Stomach smooth muscle (tissue), 2 donors: ENCODE measurements around the gene TMEM141.
"Not testable (repeated sequence)": the region's sequence is repeated elsewhere in the genome, so short reads cannot be mapped to it uniquely, and the experiment has no call there.

Experiments used
- H3K27ac ChIP-seq: one replicate; pipeline ENCODE4 v1.7.0; 2013; ENCODE audit warnings: mild to moderate bottlenecking, low read length, inconsistent platforms
- H3K27me3 ChIP-seq, 2 donors: one replicate each; pipeline ENCODE4 v1.7.0; 2013; ENCODE audit warnings: low read length in 2 of 2; ENCODE audit not compliant: insufficient read depth in 2 of 2, control insufficient read depth in 1 of 2
- H3K36me3 ChIP-seq, 2 donors: one replicate each; pipeline ENCODE4 v1.7.0; 2013; ENCODE audit warnings: low read length in 2 of 2; ENCODE audit not compliant: control insufficient read depth in 2 of 2, insufficient read depth in 2 of 2
- H3K4me1 ChIP-seq: one replicate; pipeline ENCODE4 v1.7.0; 2013; ENCODE audit warnings: low read length; ENCODE audit not compliant: control insufficient read depth, insufficient read depth
- H3K4me3 ChIP-seq, 2 donors: one replicate each; pipeline ENCODE4 v1.7.0; 2013; ENCODE audit warnings: low read length in 2 of 2
- H3K9ac ChIP-seq, 2 donors: one replicate each; pipeline ENCODE4 v1.7.0; 2013; ENCODE audit warnings: low read length in 2 of 2, mild to moderate bottlenecking in 1 of 2
- H3K9me3 ChIP-seq, 2 donors: one replicate each; pipeline ENCODE4 v1.7.0; 2013; ENCODE audit warnings: low read length in 2 of 2; ENCODE audit not compliant: control insufficient read depth in 2 of 2
- donor health status: healthy.
- donor health status: Pancreatic carcinoma.

Gene TMEM141

DNA sequence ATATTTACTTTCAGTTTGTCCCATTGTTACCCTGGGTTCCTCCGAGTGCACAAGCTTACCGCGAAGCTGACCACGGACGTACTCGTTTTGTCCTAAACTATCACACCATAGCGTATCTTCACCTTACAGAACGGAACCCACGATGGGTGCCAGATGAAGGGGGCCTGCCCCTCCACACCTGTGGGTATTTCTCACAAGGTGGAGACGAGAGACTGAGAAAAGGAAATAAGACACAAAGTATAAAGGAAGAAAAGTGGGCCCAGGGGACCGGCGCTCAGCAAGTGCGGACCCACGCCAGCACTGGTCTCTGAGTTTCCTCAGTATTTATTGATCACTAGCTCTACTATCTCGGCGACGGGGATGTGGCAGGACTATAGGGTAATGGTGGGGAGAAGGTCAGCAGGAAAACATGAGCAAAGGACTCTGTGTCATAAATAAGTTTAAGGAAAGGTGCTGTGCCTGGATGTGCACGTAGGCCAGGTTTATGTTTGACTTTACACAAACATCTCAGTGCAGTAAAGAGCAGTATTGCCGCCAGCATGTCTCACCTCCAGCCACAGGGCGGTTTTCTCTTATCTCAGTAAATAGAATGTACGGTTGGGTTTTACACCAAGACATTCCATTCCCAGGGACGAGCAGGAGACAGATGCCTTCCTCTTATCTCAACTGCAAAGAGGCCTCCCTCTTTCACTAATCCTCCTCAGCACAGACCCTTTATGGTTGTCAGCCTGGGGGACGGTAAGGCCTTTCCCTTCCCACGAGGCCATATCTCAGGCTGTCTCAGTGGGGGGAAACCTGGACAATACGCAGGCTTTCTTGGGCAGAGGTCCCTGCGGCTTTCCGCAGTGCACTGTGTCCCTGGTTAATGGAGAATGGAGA lies 2.3 kb upstream of the TMEM141 start:
- H3K9me3 ChIP-seq, H3K27me3 ChIP-seq, H3K4me3 ChIP-seq, H3K9ac ChIP-seq, H3K36me3 ChIP-seq, H3K27ac ChIP-seq: not testable (repeated sequence)
- peaks cover 21% of the 10 kb centered on the region for H3K4me1 ChIP-seq

DNA sequence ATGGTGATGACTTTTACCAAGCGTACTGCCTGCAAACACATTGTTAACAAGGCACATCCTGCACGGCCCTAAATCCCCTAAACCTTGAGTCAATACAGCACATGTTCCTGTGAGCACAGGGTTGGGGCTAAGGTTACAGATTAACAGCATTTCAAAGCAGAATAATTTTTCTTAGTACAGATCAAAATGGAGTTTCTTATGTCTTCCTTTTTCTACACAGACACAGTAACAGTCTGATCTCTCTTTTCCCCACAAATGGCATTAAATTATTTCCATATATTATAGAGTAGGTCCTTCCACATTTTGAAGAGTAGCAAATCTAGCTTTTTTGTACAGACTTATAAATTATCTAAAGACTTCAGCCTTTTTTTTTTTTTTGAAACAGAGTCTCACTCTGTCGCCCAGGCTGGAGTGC lies 1.6 kb upstream of the TMEM141 start:
- Histone ChIP-seq H3K4me1 (peaks cover 21% of the 10 kb centered on the region), H3K27me3 (no peaks in the 10 kb centered on the region), H3K9me3 (no peaks in the 10 kb centered on the region), H3K4me3 (no peak overlapping the region), H3K27ac (no peak overlapping the region), H3K9ac (no peak overlapping the region), H3K36me3 (no peaks in the 10 kb centered on the region)

DNA sequence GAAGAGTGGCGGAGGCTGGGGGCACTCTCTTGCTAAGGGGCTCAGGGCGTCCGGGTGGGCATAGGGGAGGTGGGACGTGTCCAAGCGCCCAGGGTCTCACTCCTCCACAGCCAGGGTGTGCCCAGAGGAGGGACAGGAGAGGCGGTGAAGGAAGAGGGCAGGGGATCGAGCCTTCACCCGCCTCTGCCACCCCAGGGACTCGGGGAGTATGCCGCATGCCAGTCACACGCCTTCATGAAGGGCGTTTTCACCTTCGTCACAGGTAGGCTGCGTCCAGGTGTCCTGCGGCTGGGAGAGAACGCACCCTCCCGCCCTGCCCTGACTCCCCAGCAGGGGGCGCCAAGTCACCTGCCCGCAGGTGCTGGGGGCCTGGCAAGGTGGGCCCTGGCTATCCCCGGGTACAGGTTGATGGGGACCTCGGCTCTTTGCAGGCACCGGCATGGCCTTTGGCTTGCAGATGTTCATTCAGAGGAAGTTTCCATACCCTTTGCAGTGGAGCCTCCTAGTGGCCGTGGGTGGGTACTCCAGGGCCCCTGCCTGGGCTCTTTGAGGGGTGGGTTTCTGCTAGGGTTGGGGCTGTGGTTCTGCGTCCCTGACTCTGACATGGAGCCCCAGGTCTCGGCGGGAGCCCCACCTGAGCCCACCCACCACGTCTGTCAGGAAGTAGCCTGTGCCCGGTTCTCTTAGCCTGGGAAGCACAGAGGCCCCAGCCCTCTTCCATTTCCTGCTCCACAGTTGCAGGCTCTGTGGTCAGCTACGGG lies 552 bp downstream of the TMEM141 start:
- peak overlapping the region; percentile 76 for H3K27ac ChIP-seq
- H3K9ac ChIP-seq: peak overlapping the region; percentile 80 to 83
- peaks cover 21% of the 10 kb centered on the region for H3K4me1 ChIP-seq

DNA sequence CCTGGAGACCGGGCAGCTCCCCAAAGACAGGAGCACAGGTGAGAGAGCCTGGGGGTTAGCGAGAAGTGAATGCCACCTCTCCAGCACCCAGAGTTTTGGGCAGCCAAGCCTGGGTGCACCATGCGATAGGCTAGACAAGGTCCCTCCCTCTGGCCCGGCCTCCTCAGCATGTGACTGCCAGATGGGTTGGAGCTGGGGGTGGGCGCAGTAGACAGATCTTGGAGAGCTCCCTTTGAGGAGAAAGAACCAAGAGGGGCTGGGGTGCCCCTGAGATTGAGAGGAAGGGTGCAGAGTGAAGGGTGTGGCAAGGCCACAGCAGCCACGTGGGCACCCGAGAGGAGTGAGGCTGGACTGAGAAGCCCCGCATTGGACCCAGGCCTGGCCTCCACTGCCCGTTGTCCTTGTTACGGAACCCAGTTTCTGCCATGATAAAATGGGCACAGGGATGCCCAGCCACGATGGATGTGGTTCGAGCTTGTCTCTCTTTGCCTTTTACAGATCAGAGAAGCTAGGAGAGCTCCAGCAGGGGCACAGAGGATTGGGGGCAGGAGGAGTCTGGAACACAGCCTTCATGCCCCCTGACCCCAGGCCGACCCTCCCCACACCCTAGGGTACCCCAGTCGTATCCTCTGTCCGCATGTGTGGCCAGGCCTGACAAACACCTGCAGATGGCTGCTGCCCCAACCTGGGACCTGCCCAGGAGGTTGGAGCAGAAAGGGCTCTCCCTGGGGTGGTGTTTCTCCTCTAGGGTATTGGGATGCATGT lies 1.4 kb downstream of the TMEM141 start:
- Histone ChIP-seq H3K27me3 (peaks cover 9 to 10% of the 10 kb centered on the region in 2 donors), H3K4me3 (peak overlapping the region; percentile 88 to 90), H3K9me3 (no peaks in the 10 kb centered on the region), H3K4me1 (peaks cover 21% of the 10 kb centered on the region), H3K9ac (no peak overlapping the region), H3K27ac (no peak overlapping the region), H3K36me3 (no peaks in the 10 kb centered on the region)

More for the DNA sequence above, 552 bp downstream of the TMEM141 start:
- no peaks in the 10 kb centered on the region for H3K9me3 ChIP-seq
- H3K36me3 ChIP-seq: no peaks in the 10 kb centered on the region
- peaks cover 5 to 7% of the 10 kb centered on the region in 2 donors for H3K27me3 ChIP-seq
- H3K4me3 ChIP-seq: peak overlapping the region; percentile 88 to 90

DNA sequence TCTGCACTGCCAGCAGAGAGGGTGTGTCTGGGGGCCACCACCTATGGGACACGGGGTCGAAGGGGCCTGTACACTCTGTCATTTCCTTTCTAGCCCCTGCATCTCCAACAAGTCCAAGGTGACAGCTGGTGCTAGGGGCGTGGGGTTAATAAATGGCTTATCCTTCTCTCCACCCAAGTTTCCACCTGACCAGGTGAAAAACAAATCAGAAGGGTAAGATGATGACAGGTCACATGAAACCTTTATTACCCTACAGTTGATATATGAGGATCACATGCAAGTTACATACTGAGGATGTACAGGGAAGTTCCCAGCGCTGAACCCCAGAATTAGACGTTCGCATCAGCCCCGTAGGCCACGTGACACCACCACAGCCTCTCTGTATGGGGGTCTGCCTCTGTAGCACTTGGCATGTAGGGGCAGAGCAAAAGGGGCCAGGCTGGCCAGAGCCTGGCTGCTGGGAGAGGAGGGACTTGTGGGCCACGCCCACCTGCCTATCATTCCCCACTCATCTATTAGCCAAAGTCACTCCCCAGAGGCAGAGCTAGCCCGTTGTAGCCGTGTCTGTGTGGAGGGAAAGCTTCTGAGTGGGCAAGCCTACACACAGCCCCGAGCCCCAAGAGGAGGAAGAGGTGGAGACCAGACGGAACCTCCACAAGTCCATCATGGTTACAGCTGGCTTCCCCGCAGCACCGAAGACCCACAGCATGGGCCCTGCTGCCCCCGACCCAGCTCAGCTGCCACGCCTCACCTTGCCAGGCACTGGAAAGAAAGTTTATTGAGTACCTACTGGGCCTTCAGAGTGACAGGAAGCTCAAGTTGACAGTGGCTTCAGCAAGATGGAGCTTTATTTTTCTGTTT lies 2.2 kb downstream of the TMEM141 start:
- no peaks in the 10 kb centered on the region for H3K36me3 ChIP-seq
- no peak overlapping the region for H3K9ac ChIP-seq
- H3K27ac ChIP-seq: no peak overlapping the region
- peaks cover 21% of the 10 kb centered on the region for H3K4me1 ChIP-seq
- peaks cover 11 to 15% of the 10 kb centered on the region in 2 donors for H3K27me3 ChIP-seq
- H3K9me3 ChIP-seq: no peaks in the 10 kb centered on the region
- H3K4me3 ChIP-seq: no peak overlapping the region

DNA sequence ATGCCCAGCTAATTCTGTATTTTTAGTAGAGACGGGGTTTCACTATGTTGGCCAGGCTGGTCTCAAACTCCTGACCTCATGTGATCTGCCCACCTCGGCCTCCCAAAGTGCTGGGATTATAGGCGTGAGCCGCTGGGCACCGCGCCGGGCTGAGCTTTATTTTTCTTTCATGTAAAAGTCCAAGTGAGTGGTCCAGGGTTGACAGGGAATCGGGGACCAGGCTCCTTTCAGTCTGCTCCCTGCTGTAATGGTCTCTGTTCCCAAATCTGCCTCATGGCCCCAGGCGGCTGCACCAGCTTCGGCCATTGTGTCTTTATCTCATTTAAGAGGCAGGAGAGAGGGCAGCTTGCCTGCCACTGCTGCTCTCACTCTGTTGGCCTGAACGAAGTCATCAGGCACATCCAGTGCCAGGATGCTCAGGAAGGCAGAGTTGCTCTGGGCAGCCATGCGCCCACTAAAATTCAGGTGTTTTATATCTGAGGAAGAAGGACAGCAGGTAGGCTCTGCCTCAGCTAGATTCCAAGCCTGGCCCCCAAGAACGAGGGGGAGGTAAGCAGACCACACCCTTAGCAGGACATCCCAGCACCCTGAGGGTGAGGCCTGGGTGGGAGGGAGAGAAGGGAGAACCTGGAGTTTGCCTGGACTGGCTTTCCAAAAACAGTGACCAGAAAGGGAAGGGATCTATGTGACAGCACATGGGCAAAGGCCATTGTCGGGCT lies 3.3 kb downstream of the TMEM141 start:
- H3K9ac ChIP-seq: no peak overlapping the region
- peaks cover 22% of the 10 kb centered on the region for H3K4me1 ChIP-seq
- no peak overlapping the region for H3K27ac ChIP-seq
- no peaks in the 10 kb centered on the region for H3K36me3 ChIP-seq
- peaks cover 22 to 25% of the 10 kb centered on the region in 2 donors for H3K27me3 ChIP-seq
- H3K9me3 ChIP-seq: no peaks in the 10 kb centered on the region
- no peak overlapping the region for H3K4me3 ChIP-seq

DNA sequence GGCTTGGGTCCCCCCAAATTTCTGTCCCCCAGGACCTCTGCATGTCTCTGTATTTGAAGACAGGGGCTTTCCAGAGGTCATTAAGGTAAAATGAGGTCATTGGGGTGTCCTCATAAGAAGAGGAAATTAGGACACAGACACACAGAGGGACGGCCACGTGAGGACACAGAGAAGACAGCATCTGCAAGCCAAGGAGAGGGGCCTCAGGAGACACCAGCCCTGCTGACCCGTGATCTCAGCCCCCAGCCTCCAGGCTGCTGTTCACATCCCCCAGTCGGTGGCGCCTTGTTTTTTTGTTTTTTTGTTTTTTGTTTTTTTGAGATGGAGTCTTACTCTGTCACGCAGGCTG lies 3.8 kb downstream of the TMEM141 start:
- no peaks in the 10 kb centered on the region for H3K36me3 ChIP-seq
- peaks cover 27% of the 10 kb centered on the region for H3K4me1 ChIP-seq
- no peaks in the 10 kb centered on the region for H3K9me3 ChIP-seq
- H3K9ac ChIP-seq: no peak overlapping the region
- H3K27ac ChIP-seq: no peak overlapping the region
- H3K4me3 ChIP-seq: no peak overlapping the region
- H3K27me3 ChIP-seq: peaks cover 27 to 31% of the 10 kb centered on the region in 2 donors

DNA sequence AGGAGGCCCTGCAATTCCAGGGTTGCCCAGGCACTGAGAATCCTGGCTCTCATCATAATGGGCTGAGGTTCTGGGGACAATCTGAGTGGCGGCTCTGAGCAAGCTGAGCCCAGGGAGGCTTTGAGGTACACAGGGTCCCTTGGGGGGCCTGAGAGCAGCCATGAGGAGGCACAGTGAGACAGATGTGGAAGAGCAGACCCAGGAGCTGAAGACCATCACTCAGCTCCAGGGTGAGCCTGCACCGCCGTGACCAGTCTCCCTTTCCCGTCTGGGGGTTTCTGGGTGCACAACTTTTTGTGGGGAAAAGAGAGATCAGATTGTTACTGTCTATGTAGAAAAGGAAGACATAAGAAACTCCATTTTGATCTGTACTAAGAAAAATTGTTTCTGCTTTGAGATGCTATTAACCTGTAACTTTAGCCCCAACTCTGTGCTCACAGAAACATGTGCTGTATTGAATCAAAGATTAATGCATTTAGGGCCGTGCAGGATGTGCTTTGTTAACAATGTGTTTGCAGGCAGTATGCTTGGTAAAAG lies 5.2 kb downstream of the TMEM141 start, which contains the start of gene CCDC183:
Gene CCDC183 (plus strand): TSS at position 101 of the 537 bp plus-strand sequence. CDS start 60 bp downstream, at position 161.
- no peak within 1 kb of the TSS for H3K9ac ChIP-seq
- H3K4me3 ChIP-seq: no peak within 1 kb of the TSS
- no peaks in the 10 kb centered on the region for H3K9me3 ChIP-seq
- H3K27me3 ChIP-seq: peaks cover 38 to 41% of the 10 kb centered on the region in 2 donors
- H3K36me3 ChIP-seq: no peaks in the 10 kb centered on the region
- H3K27ac ChIP-seq: no peak within 1 kb of the TSS
- H3K4me1 ChIP-seq: peaks cover 32% of the 10 kb centered on the region

DNA sequence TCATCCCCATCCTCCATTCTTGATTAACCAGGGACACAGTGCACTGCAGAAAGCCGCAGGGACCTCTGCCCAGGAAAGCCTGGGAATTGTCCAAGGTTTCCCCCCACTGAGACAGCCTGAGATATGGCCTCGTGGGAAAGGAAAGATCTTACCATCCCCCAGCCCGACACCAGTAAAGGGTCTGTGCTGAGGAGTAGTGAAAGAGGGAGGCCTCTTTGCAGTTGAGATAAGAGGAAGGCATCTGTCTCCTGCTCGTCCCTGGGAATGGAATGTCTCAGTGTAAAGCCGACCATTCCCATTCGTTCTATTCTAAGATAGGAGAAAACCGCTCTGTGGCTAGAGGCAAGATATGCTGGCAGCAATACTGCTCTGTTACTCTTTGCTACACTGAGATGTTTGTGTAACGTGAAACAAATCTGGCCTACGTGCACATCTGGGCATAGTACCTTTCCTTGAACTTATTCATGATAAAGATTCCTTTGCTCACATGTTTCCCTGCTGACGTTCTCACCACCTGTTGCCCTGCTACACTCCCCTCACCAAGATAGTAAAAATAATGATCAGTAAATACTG lies 5.7 kb downstream of the TMEM141 start:
- not testable (repeated sequence) for H3K9ac ChIP-seq, H3K9me3 ChIP-seq, H3K4me3 ChIP-seq, H3K36me3 ChIP-seq, H3K27ac ChIP-seq
- peaks cover 43 to 44% of the 10 kb centered on the region in 2 donors for H3K27me3 ChIP-seq
- peaks cover 27% of the 10 kb centered on the region for H3K4me1 ChIP-seq
